HG03558 (cell line): ENCODE results near the gene DEPDC4.
"Not testable (repeated sequence)": the region's sequence is repeated elsewhere in the genome, so short reads cannot be mapped to it uniquely, and the experiment has no call there.

Experiments
- ATAC-seq: cut with Tn5 transposase; IDR thresholded peaks from one replicate; pipeline ENCODE4 v1.9.1; 2021; ENCODE audit warnings: moderate number of reproducible peaks; ENCODE audit not compliant: unreplicated experiment; ENCODE audit errors: extremely low read depth

Gene DEPDC4

GRCh38 chr12:100266835-100267602, at the start of gene DEPDC4, which contains the start of gene SCYL2:
Gene DEPDC4 (minus strand): TSS chr12:100267079. CDS start chr12:100267076, 3 bp downstream.
Gene SCYL2 (plus strand): TSS chr12:100267177. CDS start chr12:100282971, 15,794 bp downstream.
- peak; percentile 66 for ATAC-seq

- ATAC-seq, result no peak
Measured at GRCh38 chr12:100311317-100311716, 44.4 kb upstream of the DEPDC4 start.

GRCh38 chr12:100308138-100308537, 41.3 kb upstream of the DEPDC4 start:
- not testable (repeated sequence) for ATAC-seq

- ATAC-seq, result not testable (repeated sequence)
Measured at GRCh38 chr12:100304334-100304733, 37.5 kb upstream of the DEPDC4 start.

- no peak for ATAC-seq
Measured at GRCh38 chr12:100303831-100304230, 37.0 kb upstream of the DEPDC4 start.

GRCh38 chr12:100302081-100302480, 35.2 kb upstream of the DEPDC4 start:
- ATAC-seq, result no peak

GRCh38 chr12:100295764-100296555, 29.1 kb upstream of the DEPDC4 start:
- no peak for ATAC-seq

GRCh38 chr12:100294366-100294765, 27.5 kb upstream of the DEPDC4 start:
- ATAC-seq, result not testable (repeated sequence)

GRCh38 chr12:100293017-100293416, 26.1 kb upstream of the DEPDC4 start:
- no peak for ATAC-seq

GRCh38 chr12:100290016-100290415, 23.1 kb upstream of the DEPDC4 start:
- no peak for ATAC-seq

GRCh38 chr12:100289038-100289437, 22.2 kb upstream of the DEPDC4 start:
- ATAC-seq, result no peak

GRCh38 chr12:100284556-100284955, 17.7 kb upstream of the DEPDC4 start:
- not testable (repeated sequence) for ATAC-seq

- no peak for ATAC-seq
Measured at GRCh38 chr12:100279607-100280244, 12.8 kb upstream of the DEPDC4 start.

- no peak for ATAC-seq
Measured at GRCh38 chr12:100279159-100279558, 12.3 kb upstream of the DEPDC4 start.

- ATAC-seq, result no peak
Measured at GRCh38 chr12:100274291-100274690, 7.4 kb upstream of the DEPDC4 start.

- no peak for ATAC-seq
Measured at GRCh38 chr12:100273782-100274181, 6.9 kb upstream of the DEPDC4 start.

GRCh38 chr12:100268835-100269564, 2.1 kb upstream of the DEPDC4 start:
- no peak for ATAC-seq

GRCh38 chr12:100267603-100268281, 863 bp upstream of the DEPDC4 start:
- ATAC-seq, result peak; percentile 5

GRCh38 chr12:100266585-100266834, 369 bp downstream of the DEPDC4 start:
- ATAC-seq, result peak; percentile 65
